GM19324 (cell line): ENCODE data around the gene TBATA.

Source experiments
- ATAC-seq: cut with Tn5 transposase; IDR thresholded peaks from one replicate; pipeline ENCODE4 v1.9.1; 2021; ENCODE audit warnings: mild to moderate bottlenecking, moderate library complexity; ENCODE audit not compliant: unreplicated experiment, low FRiP score

TBATA gene

GRCh38 chr10:70747192-70747965 is 37.8 kb downstream of the TBATA start:
- no peak for ATAC-seq

GRCh38 chr10:70745555-70745954 is 39.6 kb downstream of the TBATA start:
- ATAC-seq = no peak

- ATAC-seq = no peak
These were observed 40.5 kb downstream of the TBATA start for GRCh38 chr10:70744617-70745143.

GRCh38 chr10:70743879-70744278 is 41.3 kb downstream of the TBATA start:
- no peak for ATAC-seq

- ATAC-seq = no peak
These were observed 41.8 kb downstream of the TBATA start for GRCh38 chr10:70743430-70743788.

- no peak for ATAC-seq
These were observed 42.4 kb downstream of the TBATA start for GRCh38 chr10:70742537-70743429.

GRCh38 chr10:70740406-70741288 is 44.5 kb downstream of the TBATA start:
- ATAC-seq = no peak

- ATAC-seq = no peak
These were observed 46.4 kb downstream of the TBATA start for GRCh38 chr10:70738761-70739121.

- no peak for ATAC-seq
These were observed 47.0 kb downstream of the TBATA start for GRCh38 chr10:70738006-70738760.

- no peak for ATAC-seq
These were observed 47.9 kb downstream of the TBATA start for GRCh38 chr10:70737250-70737649.

GRCh38 chr10:70736525-70736924 is 48.7 kb downstream of the TBATA start:
- ATAC-seq = no peak

- ATAC-seq = no peak
These were observed 50.0 kb downstream of the TBATA start for GRCh38 chr10:70735161-70735560.

- no peak for ATAC-seq
These were observed 52.1 kb downstream of the TBATA start for GRCh38 chr10:70733051-70733450.

- no peak for ATAC-seq
These were observed 52.6 kb downstream of the TBATA start for GRCh38 chr10:70732569-70732968.

- no peak for ATAC-seq
These were observed 54.2 kb downstream of the TBATA start for GRCh38 chr10:70730955-70731354.

GRCh38 chr10:70729763-70730357 is 55.3 kb downstream of the TBATA start:
- ATAC-seq = no peak

GRCh38 chr10:70728328-70728727 is 56.8 kb downstream of the TBATA start:
- no peak for ATAC-seq

GRCh38 chr10:70726909-70727495 is 58.2 kb downstream of the TBATA start:
- no peak for ATAC-seq

GRCh38 chr10:70723771-70724170 is 61.4 kb downstream of the TBATA start:
- ATAC-seq = no peak
